ENCODE data around the gene PLCB1.
"Not testable (repeated sequence)": the region's sequence is repeated elsewhere in the genome, so short reads cannot be mapped to it uniquely, and the experiment has no call there.

Gene PLCB1

DNA sequence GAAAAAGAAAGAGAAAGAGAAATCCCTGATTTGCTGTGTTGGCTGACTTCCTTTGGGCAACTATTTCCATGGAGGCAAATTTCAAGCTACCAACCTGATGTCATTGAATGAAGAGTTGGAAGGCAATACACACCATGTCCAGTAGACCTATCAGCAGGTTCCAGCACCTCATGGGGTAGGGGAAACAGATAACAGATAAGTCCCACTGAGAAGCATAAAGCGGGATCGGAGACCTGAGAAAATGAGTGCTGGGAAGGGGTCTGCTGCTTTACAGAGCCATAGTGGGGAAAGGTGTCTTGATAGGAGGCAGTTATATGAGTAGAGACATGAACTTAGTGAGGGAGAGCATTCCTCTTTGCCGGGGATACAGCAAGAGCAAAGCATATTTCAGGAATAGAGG is 244.9 kb downstream of the PLCB1 start:
- DNase-seq, result no peak

- not testable (repeated sequence) for DNase-seq
Measured at GRCh38 chr20:8379125-8379524, 247.1 kb downstream of the PLCB1 start.

DNA sequence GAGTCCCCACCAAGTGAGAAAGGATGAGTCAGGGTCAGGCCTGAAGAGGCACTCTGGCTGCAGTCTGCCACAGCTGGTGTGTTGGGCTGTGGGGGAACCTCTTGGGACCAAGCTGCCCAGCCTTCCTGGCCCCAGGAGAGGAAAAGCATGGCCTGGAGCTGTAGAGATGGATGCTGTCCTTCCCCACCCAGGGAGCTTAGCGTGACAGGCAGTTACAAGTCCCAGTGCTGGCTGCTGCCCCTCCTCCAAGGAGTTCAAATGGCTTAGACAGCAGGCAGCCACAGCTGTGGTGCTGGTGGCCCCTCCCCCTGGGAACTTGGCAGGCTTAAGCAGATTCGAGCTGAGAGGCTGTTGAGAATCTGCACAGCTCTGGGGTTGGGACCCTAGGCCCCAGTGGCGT is 253.2 kb downstream of the PLCB1 start:
- no peak for DNase-seq

DNA sequence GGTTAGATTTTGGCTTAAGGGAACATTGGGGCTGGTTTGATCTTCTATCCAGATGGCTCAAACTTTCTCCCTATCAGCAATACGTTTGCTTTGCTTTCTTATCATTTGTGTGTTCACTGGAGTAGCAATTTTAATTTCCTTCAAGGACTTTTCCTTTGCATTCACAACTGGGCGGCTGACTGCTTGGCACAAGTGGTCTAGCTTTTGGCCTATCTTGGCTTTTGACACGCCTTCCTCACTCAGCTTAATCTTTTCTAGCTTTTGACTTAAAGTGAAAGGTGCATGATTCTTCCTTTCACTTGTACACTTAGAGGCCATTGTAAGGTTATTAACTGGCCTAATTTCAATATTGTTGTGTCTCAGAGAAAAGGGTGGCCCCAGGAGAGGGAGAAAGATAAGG is 254.9 kb downstream of the PLCB1 start:
- DNase-seq, result no peak

- DNase-seq, result no peak
Measured at GRCh38 chr20:8388141-8388540, 256.1 kb downstream of the PLCB1 start.

DNA sequence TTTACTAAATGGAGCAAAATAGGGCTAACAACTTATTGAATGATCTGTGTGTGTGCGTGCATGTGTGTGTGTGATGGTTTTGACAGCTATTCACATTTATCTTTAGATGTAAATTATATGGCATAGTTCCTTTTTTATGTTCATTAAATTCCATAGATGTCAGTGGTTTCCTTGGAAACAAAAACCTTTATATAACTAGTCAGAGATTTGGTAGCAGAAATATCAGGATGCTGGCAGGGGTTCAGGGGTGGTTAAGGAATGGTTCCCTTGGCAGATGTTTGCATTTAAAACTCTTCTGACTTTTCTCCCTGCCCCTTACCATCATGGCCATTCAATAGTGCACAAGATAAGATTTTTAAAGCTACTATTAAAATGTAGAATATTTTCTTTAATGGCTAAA is 256.6 kb downstream of the PLCB1 start:
- DNase-seq, result no peak

DNA sequence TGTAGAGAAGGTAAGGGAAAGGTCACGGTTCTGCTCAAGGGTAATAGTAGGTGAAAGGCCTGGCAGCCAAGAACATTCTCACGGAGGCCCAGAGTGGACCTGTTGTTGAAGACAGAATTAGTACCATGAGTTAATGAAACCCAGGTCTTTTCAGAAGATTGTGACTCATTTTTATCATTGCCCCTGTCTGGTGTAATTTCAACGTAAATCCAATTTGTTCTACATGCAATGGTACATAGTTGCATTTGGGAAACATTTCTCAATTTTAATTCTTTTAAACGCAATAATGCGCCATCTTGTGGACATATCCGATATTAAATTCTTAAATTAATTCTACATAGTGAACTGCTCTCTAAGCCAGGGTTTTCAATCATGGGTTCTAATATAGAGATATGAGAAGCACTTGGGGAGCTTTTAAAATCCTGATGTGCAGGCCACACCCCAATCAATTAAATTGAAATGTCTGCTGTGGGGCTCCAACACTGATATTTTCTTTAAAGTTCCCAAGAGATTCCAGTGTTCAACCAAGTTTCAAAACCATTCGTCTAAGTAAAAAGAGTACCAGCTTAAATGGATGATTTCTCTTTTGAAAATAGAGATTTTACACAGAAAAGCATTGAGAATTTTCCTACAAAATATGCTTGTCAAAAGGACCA is 257.4 kb downstream of the PLCB1 start:
- DNase-seq, result no peak

GRCh38 chr20:8390037-8390433 is 258.0 kb downstream of the PLCB1 start:
- no peak for DNase-seq

GRCh38 chr20:8390500-8390899 is 258.4 kb downstream of the PLCB1 start:
- no peak for DNase-seq

DNA sequence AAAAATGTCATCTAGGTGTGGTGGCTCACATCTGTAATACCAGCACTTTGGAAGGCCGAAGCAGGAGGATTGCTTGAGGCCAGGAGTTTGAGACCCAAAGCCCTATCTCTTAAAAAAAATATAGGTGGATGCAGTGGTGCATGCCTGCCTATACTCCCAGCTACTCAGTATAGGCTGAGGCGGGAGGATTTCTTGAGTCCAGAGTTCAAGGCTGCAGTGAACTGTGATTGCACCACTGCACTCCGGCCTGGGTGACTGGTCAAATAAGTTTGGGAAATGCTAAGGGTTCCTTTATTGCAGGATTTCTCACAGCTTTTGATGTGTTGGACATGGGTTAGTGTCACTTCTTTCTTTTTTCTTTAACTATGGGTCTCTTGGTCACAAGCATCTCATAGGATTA is 261.3 kb downstream of the PLCB1 start:
- no peak for DNase-seq

- no peak for DNase-seq
Measured at GRCh38 chr20:8394308-8394945, 262.4 kb downstream of the PLCB1 start.

GRCh38 chr20:8395956-8396355 is 263.9 kb downstream of the PLCB1 start:
- no peak for DNase-seq

- no peak for DNase-seq
Measured at GRCh38 chr20:8398263-8399051, 266.4 kb downstream of the PLCB1 start.

- DNase-seq, result no peak
Measured at GRCh38 chr20:8399947-8400346, 267.9 kb downstream of the PLCB1 start.

GRCh38 chr20:8400486-8400885 is 268.4 kb downstream of the PLCB1 start:
- DNase-seq, result no peak

DNA sequence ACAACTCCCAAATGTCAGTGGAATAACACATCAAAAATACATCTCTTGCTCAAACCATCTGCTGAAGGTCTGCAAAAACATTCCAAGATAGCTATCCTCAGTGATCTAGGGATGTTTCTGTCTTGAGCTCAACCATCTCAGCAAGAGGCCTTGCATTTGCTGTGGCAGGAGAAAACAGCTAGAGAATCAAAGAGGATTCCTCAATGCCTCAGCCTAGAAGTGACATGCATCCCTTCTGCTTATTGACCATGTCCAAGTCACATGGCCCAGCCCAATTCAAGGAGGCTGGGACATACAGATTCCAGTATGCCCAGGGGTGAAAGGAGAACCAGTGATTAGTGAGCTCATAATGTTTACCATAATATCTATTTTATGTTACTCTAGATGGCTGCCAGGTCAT is 269.5 kb downstream of the PLCB1 start:
- no peak for DNase-seq

DNA sequence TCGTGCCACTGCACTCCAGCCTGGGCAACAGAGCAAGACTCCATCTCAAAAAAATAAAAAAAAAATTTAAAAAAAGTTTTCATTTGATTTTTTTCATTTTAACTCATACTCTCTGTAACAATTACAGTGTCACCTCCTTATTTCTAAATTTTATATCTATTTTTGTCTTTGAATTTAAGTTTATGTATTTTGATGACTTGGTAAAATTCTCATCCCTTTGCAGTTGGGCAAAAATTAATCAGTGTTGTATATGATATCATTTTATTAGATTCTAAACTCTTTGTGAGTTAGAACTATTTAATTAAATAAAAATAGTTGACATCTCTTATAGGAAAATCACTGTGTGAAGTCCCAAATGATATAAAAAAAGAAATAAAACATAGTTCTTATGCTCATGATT is 270.7 kb downstream of the PLCB1 start:
- no peak for DNase-seq

DNA sequence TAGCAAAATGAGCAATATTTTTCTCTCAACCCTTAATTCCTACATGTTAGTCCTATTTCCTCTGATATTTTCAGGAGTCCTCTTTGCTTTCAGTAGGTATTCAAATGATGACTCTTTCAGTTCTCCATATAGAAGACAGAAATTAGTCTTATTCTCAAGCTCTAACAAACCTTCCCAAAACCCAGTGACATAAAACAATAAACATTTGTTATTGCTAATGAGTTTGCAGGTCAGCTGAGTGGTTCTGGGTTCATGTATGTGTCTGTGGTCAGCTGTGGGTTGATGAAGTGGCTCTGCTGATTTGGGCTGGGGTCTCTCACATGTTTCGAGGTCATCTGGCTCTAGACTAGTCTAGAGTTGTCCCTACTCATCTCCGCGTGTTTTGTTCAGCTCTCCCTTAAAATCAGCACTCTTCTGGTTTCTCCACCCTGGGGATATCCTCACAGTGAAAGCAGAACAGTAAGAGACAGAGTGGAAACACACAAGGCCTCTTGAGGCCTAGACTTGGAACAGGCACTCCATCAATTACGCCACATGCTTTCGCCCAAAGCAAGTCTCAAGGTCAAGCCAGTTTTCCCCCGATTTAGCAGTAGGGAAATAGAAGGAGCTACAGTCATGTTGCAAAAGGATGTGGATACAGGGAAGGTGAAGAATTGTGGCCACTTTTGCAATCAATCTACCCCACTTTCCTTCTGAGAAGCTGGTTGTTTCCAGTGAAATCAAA is 273.0 kb downstream of the PLCB1 start:
- no peak for DNase-seq

GRCh38 chr20:8406391-8406790 is 274.3 kb downstream of the PLCB1 start:
- DNase-seq, result no peak

- DNase-seq, result no peak
Measured at GRCh38 chr20:8408587-8409307, 276.7 kb downstream of the PLCB1 start.

DNA sequence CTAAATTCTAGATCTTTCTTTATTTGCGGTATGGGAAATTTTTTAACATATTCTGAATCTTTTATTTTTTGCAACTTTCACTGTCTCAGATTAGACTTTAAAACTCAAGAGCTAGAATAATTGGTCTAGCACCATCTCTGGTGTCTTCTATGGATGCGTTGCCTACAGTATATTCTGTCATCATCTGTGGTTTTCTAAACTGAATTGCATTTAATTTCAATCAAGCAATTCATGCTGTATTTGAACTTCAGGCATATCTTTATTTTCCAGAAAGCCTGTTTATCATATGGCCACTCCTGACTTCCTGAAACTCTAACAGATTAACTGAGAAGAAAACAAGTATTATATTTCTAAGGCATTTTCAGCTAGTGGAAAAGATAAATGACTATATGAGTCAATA is 281.6 kb downstream of the PLCB1 start:
- DNase-seq, result no peak

- DNase-seq, result no peak
Measured at GRCh38 chr20:8414586-8415274, 282.7 kb downstream of the PLCB1 start.
